Sigmoid colon (tissue), 3 donors: ENCODE results near the gene PSMC3.

ENCODE experiments used
- POLR2A ChIP-seq, 2 donors: fragments of 450-650 bp; IDR thresholded peaks; one replicate each; pipeline ENCODE4 v1.6.1; 2016; ENCODE audit warnings: antibody characterized with exemption in 2 of 2, mild to moderate bottlenecking in 2 of 2, moderate library complexity in 2 of 2
- TF ChIP-seq, protein P1 (sequence below), 4 experiments: fragments of 450-650 bp in 3 of 4; fragments of 200-600 bp in 1 of 4; IDR thresholded peaks; one replicate each; pipeline ENCODE4 v1.5.1; 2016 to 2019; ENCODE audit warnings: antibody characterized with exemption in 4 of 4, mild to moderate bottlenecking in 3 of 4, moderate library complexity in 2 of 4

DNA sequence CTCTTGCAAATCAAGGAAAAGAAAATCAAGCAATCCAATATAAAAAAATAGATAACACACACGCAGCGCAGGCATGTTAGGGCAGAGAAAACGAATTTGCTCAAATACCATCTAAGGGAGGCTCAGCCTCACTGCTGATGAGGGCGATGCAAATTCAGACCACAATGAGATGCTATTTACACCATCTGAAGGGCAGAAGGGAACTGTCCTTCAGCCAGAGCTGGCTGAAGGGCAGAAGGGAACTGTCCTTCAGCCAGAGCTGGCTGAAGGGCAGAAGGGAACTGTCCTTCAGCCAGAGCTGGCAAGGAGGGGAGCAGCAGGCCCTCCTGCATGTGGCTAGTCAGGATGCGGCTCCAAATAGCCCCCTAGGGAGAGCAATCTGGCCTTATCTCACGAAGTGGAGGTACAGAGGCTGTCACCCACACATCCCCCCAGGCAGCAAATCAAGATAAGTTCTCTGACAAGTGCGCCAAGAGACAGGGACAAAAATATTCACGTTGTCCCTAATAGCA lies 25.4 kb downstream of the PSMC3 start:
- TF ChIP-seq, protein P1, sequence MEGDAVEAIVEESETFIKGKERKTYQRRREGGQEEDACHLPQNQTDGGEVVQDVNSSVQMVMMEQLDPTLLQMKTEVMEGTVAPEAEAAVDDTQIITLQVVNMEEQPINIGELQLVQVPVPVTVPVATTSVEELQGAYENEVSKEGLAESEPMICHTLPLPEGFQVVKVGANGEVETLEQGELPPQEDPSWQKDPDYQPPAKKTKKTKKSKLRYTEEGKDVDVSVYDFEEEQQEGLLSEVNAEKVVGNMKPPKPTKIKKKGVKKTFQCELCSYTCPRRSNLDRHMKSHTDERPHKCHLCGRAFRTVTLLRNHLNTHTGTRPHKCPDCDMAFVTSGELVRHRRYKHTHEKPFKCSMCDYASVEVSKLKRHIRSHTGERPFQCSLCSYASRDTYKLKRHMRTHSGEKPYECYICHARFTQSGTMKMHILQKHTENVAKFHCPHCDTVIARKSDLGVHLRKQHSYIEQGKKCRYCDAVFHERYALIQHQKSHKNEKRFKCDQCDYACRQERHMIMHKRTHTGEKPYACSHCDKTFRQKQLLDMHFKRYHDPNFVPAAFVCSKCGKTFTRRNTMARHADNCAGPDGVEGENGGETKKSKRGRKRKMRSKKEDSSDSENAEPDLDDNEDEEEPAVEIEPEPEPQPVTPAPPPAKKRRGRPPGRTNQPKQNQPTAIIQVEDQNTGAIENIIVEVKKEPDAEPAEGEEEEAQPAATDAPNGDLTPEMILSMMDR (IDR thresholded peaks at IDR 0.05) = no peak
- no peak for TF ChIP-seq POLR2A (IDR thresholded peaks at IDR 0.05)
